ENCODE results near the gene PRPS1L1. TPM values are rescaled to one million over a fixed set of nuclear protein-coding genes. Genes with fewer than 3 reads are reported as not detected.

PRPS1L1 gene
- total RNA-seq, 1 experiment from 2014 or later = not detected

DNA sequence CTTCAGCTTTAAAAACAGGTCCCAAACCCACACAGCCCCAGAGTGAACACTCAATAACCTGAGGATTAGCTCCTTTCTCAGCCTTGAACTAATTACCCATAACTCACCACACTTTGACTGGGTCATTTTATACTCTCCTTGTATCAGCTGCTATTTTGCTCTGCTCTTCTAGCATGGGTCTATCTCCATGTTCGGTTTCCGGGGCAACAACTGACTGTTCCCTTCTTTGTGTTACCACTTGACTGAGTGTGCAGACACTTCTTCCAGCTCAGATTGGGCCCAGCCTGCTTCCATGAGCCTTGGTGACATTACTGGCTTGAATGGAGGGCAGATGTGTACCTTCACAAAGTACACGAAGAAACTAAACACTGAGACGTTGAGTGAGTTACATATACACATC, 31.5 kb upstream of the PRPS1L1 start:
- TF ChIP-seq ZNF396 (CRISPR knock-in tag; IDR thresholded peaks at IDR 0.05; ENCODE audit: borderline replicate concordance) = no peak
- Mint-ChIP-seq H3K4me3 (no peak overlapping the region), H3K27ac (no peak overlapping the region), H3K9me3 (no peaks in the 10 kb centered on the region), H3K4me1 (peaks cover 22% of the 10 kb centered on the region), H3K36me3 (no peaks in the 10 kb centered on the region), H3K27me3 (ENCODE audit: low read depth) (no peaks in the 10 kb centered on the region)
- ChIA-PET CTCF (interaction anchor here (0.9 to 1.1 kb wide), 2 partner anchors 67 to 289 kb away, joined by 3 read pairs; no protein-coding TSS in a partner anchor), POLR2A (no interaction called here)
- ATAC-seq (no peak), DNase-seq (ENCODE audit: low spot score) (no peak)

DNA sequence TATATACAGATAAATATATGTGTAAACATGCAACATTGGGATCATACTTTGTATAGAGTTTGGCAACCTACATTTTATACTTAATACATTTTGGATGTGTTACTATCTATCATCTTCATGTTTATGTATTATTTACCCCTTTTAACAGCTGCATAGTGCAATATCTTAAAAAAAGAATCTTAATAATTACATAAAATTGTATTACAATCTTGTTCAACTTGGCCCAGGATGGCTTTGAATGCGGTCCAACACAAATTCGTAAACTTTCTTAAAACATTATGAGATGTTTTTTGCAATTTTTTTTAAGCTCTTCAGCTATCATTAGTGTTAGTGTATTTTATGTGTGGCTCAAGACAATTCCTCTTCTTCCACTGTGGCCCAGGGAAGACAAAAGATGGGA, 26.3 kb upstream of the PRPS1L1 start:
- Mint-ChIP-seq H3K27ac (no peak overlapping the region), H3K36me3 (no peaks in the 10 kb centered on the region), H3K4me1 (peaks cover 5% of the 10 kb centered on the region), H3K9me3 (no peaks in the 10 kb centered on the region), H3K27me3 (ENCODE audit: low read depth) (no peaks in the 10 kb centered on the region), H3K4me3 (no peak overlapping the region)
- no peak for ATAC-seq
- ChIA-PET POLR2A (no interaction called here), CTCF (no interaction called here)
- DNase-seq (ENCODE audit: low spot score) = no peak
- TF ChIP-seq, protein P1, sequence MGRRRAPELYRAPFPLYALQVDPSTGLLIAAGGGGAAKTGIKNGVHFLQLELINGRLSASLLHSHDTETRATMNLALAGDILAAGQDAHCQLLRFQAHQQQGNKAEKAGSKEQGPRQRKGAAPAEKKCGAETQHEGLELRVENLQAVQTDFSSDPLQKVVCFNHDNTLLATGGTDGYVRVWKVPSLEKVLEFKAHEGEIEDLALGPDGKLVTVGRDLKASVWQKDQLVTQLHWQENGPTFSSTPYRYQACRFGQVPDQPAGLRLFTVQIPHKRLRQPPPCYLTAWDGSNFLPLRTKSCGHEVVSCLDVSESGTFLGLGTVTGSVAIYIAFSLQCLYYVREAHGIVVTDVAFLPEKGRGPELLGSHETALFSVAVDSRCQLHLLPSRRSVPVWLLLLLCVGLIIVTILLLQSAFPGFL (CRISPR knock-in tag; IDR thresholded peaks at IDR 0.05; ENCODE audit: borderline replicate concordance) = no peak
- TF ChIP-seq GRHL2 (CRISPR knock-in tag; IDR thresholded peaks at IDR 0.05; ENCODE audit: insufficient replicate concordance, severe bottlenecking) = no peak
- TF ChIP-seq CREM (CRISPR knock-in tag; IDR thresholded peaks at IDR 0.05) = no peak
- no peak for TF ChIP-seq CREB1 (CRISPR knock-in tag; IDR thresholded peaks at IDR 0.05)
- no peak for TF ChIP-seq GTF2I (CRISPR knock-in tag; conservative IDR thresholded peaks at IDR 0.05)
- TF ChIP-seq, protein P2, sequence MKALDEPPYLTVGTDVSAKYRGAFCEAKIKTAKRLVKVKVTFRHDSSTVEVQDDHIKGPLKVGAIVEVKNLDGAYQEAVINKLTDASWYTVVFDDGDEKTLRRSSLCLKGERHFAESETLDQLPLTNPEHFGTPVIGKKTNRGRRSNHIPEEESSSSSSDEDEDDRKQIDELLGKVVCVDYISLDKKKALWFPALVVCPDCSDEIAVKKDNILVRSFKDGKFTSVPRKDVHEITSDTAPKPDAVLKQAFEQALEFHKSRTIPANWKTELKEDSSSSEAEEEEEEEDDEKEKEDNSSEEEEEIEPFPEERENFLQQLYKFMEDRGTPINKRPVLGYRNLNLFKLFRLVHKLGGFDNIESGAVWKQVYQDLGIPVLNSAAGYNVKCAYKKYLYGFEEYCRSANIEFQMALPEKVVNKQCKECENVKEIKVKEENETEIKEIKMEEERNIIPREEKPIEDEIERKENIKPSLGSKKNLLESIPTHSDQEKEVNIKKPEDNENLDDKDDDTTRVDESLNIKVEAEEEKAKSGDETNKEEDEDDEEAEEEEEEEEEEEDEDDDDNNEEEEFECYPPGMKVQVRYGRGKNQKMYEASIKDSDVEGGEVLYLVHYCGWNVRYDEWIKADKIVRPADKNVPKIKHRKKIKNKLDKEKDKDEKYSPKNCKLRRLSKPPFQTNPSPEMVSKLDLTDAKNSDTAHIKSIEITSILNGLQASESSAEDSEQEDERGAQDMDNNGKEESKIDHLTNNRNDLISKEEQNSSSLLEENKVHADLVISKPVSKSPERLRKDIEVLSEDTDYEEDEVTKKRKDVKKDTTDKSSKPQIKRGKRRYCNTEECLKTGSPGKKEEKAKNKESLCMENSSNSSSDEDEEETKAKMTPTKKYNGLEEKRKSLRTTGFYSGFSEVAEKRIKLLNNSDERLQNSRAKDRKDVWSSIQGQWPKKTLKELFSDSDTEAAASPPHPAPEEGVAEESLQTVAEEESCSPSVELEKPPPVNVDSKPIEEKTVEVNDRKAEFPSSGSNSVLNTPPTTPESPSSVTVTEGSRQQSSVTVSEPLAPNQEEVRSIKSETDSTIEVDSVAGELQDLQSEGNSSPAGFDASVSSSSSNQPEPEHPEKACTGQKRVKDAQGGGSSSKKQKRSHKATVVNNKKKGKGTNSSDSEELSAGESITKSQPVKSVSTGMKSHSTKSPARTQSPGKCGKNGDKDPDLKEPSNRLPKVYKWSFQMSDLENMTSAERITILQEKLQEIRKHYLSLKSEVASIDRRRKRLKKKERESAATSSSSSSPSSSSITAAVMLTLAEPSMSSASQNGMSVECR (CRISPR knock-in tag; IDR thresholded peaks at IDR 0.05; ENCODE audit: borderline replicate concordance) = no peak
- no peak for TF ChIP-seq ATF1 (CRISPR knock-in tag; IDR thresholded peaks at IDR 0.05)
- TF ChIP-seq ETV6 (CRISPR knock-in tag; IDR thresholded peaks at IDR 0.05) = no peak
- TF ChIP-seq, protein P3, sequence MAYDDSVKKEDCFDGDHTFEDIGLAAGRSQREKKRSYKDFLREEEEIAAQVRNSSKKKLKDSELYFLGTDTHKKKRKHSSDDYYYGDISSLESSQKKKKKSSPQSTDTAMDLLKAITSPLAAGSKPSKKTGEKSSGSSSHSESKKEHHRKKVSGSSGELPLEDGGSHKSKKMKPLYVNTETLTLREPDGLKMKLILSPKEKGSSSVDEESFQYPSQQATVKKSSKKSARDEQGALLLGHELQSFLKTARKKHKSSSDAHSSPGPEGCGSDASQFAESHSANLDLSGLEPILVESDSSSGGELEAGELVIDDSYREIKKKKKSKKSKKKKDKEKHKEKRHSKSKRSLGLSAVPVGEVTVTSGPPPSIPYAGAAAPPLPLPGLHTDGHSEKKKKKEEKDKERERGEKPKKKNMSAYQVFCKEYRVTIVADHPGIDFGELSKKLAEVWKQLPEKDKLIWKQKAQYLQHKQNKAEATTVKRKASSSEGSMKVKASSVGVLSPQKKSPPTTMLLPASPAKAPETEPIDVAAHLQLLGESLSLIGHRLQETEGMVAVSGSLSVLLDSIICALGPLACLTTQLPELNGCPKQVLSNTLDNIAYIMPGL (CRISPR knock-in tag; IDR thresholded peaks at IDR 0.05) = no peak
- no peak for TF ChIP-seq NR3C1 (CRISPR knock-in tag; conservative IDR thresholded peaks at IDR 0.05; ENCODE audit: low read depth)
- TF ChIP-seq NR1H2 (CRISPR knock-in tag; IDR thresholded peaks at IDR 0.05) = no peak
- TF ChIP-seq, protein P4, sequence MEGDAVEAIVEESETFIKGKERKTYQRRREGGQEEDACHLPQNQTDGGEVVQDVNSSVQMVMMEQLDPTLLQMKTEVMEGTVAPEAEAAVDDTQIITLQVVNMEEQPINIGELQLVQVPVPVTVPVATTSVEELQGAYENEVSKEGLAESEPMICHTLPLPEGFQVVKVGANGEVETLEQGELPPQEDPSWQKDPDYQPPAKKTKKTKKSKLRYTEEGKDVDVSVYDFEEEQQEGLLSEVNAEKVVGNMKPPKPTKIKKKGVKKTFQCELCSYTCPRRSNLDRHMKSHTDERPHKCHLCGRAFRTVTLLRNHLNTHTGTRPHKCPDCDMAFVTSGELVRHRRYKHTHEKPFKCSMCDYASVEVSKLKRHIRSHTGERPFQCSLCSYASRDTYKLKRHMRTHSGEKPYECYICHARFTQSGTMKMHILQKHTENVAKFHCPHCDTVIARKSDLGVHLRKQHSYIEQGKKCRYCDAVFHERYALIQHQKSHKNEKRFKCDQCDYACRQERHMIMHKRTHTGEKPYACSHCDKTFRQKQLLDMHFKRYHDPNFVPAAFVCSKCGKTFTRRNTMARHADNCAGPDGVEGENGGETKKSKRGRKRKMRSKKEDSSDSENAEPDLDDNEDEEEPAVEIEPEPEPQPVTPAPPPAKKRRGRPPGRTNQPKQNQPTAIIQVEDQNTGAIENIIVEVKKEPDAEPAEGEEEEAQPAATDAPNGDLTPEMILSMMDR (IDR thresholded peaks at IDR 0.05) = no peak
- TF ChIP-seq, protein P5, sequence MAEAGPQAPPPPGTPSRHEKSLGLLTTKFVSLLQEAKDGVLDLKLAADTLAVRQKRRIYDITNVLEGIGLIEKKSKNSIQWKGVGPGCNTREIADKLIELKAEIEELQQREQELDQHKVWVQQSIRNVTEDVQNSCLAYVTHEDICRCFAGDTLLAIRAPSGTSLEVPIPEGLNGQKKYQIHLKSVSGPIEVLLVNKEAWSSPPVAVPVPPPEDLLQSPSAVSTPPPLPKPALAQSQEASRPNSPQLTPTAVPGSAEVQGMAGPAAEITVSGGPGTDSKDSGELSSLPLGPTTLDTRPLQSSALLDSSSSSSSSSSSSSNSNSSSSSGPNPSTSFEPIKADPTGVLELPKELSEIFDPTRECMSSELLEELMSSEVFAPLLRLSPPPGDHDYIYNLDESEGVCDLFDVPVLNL (CRISPR knock-in tag; IDR thresholded peaks at IDR 0.05; ENCODE audit: borderline replicate concordance, low read depth) = no peak
- no peak for TF ChIP-seq RORB (CRISPR knock-in tag; IDR thresholded peaks at IDR 0.05)
- no peak for TF ChIP-seq SP1 (CRISPR knock-in tag; conservative IDR thresholded peaks at IDR 0.05)
- TF ChIP-seq, protein P6, sequence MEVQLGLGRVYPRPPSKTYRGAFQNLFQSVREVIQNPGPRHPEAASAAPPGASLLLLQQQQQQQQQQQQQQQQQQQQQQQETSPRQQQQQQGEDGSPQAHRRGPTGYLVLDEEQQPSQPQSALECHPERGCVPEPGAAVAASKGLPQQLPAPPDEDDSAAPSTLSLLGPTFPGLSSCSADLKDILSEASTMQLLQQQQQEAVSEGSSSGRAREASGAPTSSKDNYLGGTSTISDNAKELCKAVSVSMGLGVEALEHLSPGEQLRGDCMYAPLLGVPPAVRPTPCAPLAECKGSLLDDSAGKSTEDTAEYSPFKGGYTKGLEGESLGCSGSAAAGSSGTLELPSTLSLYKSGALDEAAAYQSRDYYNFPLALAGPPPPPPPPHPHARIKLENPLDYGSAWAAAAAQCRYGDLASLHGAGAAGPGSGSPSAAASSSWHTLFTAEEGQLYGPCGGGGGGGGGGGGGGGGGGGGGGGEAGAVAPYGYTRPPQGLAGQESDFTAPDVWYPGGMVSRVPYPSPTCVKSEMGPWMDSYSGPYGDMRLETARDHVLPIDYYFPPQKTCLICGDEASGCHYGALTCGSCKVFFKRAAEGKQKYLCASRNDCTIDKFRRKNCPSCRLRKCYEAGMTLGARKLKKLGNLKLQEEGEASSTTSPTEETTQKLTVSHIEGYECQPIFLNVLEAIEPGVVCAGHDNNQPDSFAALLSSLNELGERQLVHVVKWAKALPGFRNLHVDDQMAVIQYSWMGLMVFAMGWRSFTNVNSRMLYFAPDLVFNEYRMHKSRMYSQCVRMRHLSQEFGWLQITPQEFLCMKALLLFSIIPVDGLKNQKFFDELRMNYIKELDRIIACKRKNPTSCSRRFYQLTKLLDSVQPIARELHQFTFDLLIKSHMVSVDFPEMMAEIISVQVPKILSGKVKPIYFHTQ (CRISPR knock-in tag; IDR thresholded peaks at IDR 0.05) = no peak
- TF ChIP-seq ZNF396 (CRISPR knock-in tag; IDR thresholded peaks at IDR 0.05; ENCODE audit: borderline replicate concordance) = no peak
- no peak for TF ChIP-seq ZNF138 (CRISPR knock-in tag; conservative IDR thresholded peaks at IDR 0.05)
- no peak for TF ChIP-seq HMGA2 (CRISPR knock-in tag; IDR thresholded peaks at IDR 0.05)
